ENCODE measurements around the gene ALOX12. TPM values are rescaled to one million over a fixed set of nuclear protein-coding genes. Genes with fewer than 3 reads are reported as not detected.

The ALOX12 gene, protein sequence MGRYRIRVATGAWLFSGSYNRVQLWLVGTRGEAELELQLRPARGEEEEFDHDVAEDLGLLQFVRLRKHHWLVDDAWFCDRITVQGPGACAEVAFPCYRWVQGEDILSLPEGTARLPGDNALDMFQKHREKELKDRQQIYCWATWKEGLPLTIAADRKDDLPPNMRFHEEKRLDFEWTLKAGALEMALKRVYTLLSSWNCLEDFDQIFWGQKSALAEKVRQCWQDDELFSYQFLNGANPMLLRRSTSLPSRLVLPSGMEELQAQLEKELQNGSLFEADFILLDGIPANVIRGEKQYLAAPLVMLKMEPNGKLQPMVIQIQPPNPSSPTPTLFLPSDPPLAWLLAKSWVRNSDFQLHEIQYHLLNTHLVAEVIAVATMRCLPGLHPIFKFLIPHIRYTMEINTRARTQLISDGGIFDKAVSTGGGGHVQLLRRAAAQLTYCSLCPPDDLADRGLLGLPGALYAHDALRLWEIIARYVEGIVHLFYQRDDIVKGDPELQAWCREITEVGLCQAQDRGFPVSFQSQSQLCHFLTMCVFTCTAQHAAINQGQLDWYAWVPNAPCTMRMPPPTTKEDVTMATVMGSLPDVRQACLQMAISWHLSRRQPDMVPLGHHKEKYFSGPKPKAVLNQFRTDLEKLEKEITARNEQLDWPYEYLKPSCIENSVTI
- not detected for total RNA-seq

DNA sequence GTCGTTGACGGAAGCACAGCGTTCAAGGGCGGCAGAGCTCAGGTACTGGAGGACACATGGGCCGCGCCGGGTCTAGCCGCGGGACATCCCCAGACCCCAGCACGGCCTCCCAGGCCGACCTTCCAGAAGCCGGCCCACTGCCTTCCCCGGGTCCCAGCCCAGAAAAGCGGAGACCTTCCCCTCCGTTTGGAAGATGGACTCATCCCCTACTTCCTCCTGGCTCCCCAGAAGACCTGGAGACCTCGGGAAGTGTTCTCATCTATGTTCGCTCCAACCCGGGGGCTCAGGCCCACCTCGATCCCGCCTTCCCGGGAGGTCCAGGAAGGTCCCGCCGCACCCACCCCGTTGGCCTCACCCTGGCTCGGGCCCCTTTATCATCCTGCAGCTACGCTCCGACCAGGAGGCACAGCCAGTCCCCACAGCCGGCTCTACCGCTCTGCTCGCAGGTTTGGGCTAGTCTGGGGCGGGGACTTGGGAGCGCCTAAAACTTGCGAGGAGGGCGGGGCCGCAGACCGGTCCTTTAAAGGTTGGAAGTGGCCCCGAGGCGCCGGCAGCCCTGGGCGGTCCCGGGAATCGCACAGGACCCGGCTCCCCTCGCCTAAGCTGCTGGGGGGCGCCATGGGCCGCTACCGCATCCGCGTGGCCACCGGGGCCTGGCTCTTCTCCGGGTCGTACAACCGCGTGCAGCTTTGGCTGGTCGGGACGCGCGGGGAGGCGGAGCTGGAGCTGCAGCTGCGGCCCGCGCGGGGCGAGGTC lies at the start of gene ALOX12:
ALOX12 (plus strand) TSS at position 550 of the 756 bp plus-strand sequence; CDS start at position 619, 69 bp downstream.

DNA sequence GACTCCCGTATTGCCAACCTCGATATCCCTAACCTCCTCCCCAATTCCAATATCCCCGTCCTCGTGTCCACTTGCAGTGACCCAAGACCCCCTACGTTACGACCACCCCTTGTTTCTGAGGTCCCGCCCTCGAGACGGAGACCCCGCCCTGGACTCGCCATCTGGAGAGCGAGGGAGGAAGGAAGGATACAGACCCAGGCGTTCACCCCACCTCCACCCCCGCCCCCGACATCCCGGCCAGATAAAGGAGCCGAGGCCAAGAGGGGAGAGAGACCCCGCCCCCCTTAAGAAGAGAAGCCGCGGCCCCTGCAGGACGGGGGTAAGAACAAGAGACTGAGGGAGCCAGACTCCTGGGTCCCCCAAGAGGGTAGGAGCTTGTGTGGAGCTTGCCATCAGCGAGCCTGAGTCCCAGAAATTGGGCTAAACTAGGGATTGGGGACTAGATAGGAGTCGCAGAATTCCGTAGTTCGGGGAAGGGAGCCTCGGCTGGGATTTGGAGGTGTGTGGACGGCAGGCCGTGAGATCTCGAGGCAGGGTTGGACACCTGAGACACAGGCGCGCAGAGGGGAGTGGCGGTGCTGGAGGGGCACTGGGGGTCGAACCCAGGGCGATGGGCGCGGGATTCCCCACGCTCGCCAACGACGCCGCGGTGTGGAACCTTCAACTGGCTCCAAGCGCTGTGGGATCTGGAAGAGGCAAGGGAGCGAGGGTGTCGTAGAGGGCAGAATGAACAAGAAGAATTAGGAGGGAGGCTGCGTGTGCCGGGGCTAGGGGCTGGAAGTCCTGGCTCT lies 27.1 kb downstream of the ALOX12 start, which contains the start of gene BCL6B:
BCL6B (plus strand) TSS at position 270 of the 791 bp plus-strand sequence. CDS start 622 bp downstream, outside the sequence.

DNA sequence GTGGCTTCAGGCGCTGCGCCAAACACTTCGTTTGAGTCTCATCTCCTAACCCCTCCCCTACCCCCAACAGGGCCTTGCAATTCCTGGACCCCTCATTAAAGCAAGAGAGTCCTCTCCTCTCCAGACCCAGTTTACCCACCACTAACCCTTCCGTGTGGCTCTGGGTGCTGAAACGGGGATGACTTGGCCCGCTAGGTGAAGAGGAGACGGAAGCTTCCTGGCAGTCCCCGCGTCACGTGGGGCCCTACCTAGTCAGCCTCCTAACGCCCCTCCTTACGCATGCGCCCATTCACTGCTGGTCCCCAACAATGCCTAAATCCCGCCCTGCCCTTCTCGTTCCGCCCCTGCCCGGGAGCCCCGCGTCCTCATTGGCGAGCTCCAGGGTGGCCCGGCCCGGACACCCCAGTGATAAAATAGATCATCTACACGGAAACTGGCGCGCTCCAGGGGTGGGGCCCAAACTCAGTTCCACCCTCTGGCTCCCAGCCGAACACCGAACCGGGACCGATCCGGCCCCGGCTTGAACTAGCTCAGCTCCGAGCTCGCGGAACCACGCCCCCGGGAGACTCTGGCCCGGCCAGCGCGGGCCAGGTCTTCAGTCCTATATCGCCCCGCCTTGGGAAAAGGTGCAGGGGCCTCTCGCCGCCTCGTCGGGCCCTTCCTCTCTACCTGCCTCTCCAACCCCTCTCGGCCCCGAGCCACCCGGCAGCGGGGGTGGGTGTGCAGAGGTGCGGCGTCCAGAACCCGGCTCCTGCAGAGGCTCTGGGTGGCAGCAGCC lies 39.9 kb downstream of the ALOX12 start, which contains the start of gene SLC16A13:
SLC16A13 (plus strand) TSS at position 425 of the 778 bp plus-strand sequence. CDS start 368 bp downstream, outside the sequence.

DNA sequence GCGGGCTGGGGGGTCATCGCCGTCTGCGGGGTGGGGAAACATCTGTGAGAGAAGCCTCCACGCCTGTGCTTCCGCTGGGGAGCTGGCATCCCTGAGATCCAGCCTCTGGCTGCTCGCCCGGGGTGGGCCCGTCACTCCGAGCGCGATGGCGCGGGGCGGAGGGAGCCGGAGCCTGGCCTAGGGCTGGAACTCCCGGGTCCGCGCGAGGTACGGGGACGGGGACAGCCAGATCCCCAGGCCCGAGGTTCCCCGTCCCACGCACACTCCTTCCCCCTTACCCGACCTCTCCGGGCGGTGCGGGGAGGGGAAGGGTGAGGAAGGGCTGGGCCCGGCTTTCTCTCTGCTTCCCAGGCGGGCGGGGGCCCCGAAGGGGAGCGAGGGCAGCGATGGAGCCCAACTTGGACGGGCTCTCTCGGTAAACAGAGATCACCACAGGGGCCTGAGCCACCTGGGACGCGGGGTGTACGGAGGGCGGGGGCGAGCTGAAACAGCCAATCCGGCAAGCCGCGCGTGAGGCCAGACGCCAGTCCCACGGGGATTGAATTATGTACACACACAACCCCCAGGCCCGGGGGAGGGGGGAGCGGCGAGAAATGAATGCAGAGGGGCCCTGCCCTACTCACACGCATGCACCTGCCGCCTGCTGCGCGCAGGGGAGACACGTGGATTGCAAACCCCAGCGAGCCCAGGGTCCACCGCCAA lies 47.8 kb downstream of the ALOX12 start, which contains the start of gene SLC16A11:
SLC16A11 (minus strand) TSS at position 596 of the 702 bp plus-strand sequence; CDS start at position 17, 579 bp downstream.

Other genes with a start within 250 kb of the ALOX12 start
- gene XAF1, start 240.0 kb upstream of the ALOX12 start, total RNA-seq = 100 to 1,000 TPM; 156 to 163 TPM
- gene FBXO39, start 219.8 kb upstream of the ALOX12 start, total RNA-seq = under 1 TPM; 0.65 to 0.81 TPM
- gene TEKT1, start 164.3 kb upstream of the ALOX12 start, total RNA-seq = not detected
- 100 to 1,000 TPM; 170 to 178 TPM for gene RNASEK, start 16.6 kb downstream of the ALOX12 start, total RNA-seq
- gene BCL6B, start 27.0 kb downstream of the ALOX12 start, total RNA-seq = 1 to 10 TPM in 1 of 2 experiments, under 1 TPM in 1; 0.46 to 1.0 TPM
- gene SLC16A13, start 40.0 kb downstream of the ALOX12 start, total RNA-seq = 10 to 100 TPM; 23.8 to 25.0 TPM
- under 1 TPM; 0.12 to 0.25 TPM for gene SLC16A11, start 48.0 kb downstream of the ALOX12 start, total RNA-seq
- gene CLEC10A, start 84.2 kb downstream of the ALOX12 start, total RNA-seq = not detected
- gene ASGR2, start 118.8 kb downstream of the ALOX12 start, total RNA-seq = not detected
- gene ASGR1, start 183.3 kb downstream of the ALOX12 start, total RNA-seq = 1 to 10 TPM in 1 of 2 experiments, under 1 TPM in 1; 0.63 to 1.2 TPM
- 10 to 100 TPM; 11.6 to 11.9 TPM for gene DLG4, start 223.8 kb downstream of the ALOX12 start, total RNA-seq
- gene ACADVL, start 223.9 kb downstream of the ALOX12 start, total RNA-seq = 100 to 1,000 TPM; 291 to 311 TPM
- gene DVL2, start 238.5 kb downstream of the ALOX12 start, total RNA-seq = 10 to 100 TPM; 47.0 to 47.5 TPM
- gene PHF23, start 243.4 kb downstream of the ALOX12 start, total RNA-seq = 10 to 100 TPM; 53.9 to 55.9 TPM
- gene GABARAP, start 246.4 kb downstream of the ALOX12 start, total RNA-seq = 100 to 1,000 TPM; 276 to 282 TPM

Data from activated naive CD4-positive, alpha-beta T cell treated with anti-CD3 and anti-CD28 coated beads, Interleukin-2, amount 10 ng/mL, durations not matched to agents 5 hours and 36 hours (primary cell).